ENCODE data around the gene ANKRD28. TPM values are rescaled to one million over a fixed set of nuclear protein-coding genes. Genes with fewer than 3 reads are reported as not detected.

ANKRD28 gene
- polyA plus RNA-seq, 5 donors, result 24.7 to 48.8 (median 40.4) TPM

DNA sequence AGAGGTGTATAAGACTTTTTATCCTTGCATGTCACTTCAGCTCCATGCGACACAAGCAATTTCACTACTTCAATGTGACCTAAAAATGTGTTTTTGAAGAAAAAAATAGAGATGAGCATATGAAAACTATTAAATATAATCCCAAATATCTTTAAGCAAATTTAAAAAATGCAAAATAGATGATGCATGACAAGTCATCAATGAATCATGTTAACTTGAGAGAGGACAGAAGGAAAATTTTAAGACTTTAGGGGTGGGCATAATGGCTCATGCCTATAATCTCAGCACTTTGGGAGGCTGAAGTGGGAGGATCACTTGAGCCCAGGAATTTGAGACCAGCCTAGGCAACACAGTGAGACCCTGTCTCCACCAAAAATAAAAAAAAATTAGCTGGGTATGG is 73.3 kb downstream of the ANKRD28 start:
- DNase-seq, result no peak

DNA sequence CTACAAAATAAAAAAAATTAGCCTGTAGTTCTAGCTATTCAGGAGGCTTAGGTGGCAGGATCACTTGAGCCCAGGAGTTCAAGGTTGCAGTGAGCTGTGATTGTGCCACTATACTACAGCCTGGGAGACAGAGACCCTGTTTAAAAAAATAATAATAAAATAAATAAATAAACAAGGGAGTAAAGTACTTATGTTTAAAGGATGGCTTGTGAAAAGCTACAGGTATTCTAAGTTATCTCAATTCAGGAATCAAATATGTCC is 74.2 kb downstream of the ANKRD28 start:
- no peak for DNase-seq

DNA sequence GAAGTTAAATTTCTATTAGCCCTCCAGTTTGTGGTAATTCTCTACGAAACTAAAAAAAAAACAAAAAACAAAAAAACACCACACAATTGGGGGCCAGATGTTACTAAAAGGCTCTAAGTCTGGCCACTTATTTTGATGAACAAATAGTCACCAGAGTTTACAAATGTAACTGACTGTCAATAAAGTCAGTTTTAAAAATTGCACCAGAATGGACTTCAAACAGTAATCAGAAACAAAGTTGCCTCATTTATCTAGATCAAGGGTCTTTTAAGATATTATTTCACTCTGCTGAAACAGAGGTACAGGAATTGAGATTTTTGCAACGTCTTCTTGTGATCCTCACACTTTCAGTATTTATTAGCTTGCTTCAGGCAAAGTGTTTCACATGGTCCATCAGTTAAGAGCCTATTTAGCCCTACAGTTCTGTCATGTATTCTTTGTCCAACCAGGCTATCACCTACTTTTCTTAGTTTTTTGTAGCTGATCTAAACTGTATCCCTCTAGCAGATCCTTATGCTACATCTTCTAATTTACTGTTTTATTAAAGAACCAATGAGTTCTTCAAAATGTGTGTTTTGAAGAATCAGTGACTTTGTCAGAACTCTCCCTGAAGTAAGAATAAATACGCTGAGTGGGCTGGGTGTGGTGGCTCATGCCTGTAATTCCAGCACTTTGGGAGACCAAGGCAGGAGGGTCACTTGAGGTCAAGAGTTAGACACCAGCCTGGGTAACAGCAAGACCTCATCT is 74.7 kb downstream of the ANKRD28 start:
- no peak for DNase-seq

DNA sequence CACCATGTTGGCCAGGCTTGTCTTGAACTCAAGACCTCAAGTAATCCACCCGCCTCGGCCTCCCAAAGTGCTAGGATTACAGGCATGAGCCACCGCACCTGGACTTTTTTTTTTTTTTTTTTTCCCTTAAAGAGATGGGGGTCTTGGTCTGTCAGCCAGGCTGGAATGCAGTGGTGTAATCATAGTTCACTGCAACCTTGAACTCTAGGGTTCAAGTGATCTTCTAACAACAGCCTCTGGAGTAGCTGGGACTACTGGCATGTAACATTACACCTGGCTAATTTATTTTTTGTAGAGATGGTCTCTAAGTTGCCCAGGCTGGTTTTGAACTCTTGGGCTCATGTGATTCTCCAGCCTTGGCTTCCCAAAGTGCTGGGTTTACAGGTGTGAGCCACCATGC is 81.6 kb downstream of the ANKRD28 start:
- DNase-seq, result no peak

DNA sequence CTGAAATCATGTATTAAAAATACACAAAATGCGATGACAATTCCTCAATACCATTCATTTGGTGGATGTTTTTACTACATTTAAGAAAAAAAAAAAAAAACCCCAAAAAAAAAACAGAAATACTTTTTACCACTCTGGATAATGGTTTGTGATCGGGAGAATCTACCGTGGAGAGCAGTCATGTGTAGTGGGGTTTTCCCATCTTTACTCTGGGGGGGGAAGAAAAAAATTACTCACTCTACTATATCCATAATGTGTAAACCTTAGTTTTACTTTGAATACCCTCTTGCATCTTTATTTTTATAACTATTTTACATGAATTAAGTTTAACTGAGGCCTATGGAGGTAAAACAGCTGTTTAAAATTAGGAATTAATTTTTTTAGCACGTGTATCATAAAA is 83.3 kb downstream of the ANKRD28 start:
- DNase-seq, result no peak

DNA sequence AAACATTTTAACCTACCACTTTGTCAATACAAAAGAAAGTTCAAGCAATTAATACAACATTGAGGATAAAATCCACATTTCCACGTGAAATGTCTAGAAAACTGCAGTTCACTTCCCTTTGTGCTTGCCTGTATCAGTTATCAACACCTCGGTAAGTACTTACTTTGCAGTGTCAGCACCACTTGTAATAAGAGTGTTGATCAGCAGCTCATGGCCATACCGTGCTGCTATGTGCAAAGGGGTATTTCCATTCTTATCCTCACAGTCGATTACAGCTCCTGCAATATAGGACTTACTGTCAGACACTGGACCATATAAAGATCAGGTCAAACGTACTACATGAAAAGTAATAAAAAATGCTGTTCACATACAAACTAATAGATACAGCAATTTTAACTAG is 84.4 kb downstream of the ANKRD28 start:
- no peak for DNase-seq

DNA sequence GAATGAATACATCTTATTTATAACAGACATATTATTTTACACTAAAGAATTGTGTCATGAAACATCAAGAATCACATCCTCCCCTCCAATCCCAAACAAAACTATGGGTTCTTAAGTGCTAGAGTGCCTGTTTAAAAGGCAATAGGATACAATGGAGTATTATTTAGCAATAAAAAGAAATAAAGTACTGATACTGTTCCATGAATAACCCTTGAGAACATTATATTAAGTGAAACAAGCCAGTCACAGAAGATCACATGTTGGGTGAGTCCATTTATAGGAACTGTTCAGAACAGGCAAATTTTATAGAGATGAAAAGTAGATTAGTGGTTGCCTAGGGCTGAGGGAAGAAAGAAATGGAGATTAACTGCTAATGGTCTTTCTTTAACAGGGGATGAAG is 86.5 kb downstream of the ANKRD28 start:
- DNase-seq, result no peak

DNA sequence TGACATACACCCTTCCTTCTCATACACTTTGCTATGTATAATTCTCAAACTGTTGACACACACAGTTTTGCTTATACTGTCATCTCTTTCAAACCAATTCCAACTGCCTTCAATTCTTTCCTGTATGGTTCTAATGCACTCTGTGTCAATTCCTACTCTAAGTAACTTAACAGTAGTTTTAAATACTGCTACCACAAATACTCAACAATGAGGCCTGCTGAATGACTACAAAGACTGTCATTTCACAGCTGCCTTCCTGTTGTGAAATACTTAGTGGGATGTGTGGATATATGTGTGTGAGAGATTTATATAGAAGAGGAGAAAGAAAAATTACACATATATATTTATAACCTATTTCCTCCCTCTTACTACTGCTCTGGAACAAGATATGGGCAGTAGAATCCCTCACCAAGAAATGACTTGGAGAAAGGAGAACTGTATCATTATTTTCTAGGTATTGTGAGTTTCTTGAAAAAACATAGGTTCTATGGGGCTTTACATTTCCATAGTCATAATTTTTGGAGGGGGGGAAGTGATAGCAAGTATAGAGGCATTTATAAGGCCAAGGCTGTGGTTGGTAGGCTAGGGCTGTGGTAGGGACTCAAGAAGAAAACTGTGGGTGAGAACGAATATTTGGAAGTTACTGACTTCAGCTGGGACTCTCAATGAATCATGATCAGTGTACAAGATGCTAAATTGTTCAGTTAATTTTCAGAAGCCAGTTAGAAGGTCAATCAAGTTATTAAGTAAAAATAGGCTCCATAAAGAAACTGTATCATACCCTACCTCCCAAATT is 88.7 kb downstream of the ANKRD28 start:
- no peak for DNase-seq

DNA sequence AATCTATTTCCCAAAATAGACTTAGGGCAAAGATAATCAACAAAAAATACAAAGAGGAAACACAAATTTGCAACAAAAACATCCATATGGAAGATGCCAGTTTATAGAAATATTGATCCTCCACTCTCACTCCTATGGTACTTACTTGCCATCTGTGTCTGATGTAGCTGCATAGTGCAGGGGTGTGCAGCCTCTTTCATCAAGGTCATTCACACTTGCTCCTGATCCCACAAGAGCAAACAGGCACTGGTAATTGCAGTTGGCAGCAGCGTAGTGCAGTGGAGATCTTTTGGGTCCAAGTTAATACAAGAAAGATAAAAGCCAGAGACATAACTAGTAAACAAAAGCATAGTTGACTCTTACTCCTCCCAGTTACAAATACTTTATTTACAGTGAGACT is 90.0 kb downstream of the ANKRD28 start:
- no peak for DNase-seq

DNA sequence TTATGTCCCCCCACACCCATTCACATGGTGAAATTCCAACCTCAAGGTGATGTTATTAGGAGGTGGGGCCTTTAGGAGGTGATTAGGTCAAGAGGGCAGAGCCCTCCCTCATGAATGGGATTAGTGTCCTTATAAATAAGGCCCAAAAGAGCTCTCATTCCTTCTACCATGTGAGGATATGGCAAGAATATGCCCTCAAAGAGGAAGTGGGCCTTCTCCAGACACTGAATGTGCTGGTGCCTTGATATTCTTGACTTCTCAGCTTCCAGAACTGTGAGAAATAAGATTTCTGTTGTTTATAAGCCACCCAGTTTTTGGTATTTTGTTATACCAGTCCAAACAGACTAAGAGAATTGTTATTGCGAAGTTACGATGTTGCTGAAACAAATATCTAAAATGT is 94.4 kb downstream of the ANKRD28 start:
- DNase-seq, result no peak

DNA sequence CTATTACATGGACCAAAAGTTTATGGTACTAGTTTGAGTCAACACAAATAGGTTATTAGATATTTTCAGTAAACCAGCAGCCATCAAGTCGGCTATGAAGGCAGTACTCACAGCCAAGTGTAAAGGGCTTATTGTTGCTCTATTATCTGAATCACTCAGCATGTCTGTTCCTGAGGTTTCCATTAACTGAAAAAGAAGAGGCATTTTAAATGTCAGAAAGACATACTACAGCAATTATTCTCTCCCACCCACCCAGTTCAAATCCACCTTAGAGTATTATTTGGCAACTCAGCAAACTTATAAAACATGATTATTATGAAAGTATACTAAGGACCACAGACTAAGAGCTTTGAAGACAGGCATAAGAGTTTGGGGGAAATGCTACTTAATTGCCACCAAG is 103.2 kb downstream of the ANKRD28 start:
- no peak for DNase-seq

DNA sequence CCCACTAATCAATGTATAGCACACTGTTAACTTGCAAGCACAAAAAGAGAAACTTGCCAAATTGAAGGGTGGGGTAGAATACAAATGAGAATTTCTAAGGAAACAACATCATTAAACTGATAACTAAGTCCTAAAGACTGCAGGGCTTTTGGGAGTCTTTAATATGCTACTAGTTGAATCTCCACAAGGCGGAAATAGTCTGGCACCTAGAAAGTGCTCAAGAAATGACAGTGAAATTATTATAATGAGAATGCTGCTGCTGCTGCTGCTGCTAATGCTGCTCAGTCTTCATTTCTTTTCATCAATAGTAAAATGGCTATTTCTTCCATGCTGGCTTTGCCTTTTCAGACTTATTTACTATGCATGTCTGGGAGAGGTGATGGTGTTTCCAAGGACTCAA is 104.4 kb downstream of the ANKRD28 start:
- DNase-seq, result no peak

DNA sequence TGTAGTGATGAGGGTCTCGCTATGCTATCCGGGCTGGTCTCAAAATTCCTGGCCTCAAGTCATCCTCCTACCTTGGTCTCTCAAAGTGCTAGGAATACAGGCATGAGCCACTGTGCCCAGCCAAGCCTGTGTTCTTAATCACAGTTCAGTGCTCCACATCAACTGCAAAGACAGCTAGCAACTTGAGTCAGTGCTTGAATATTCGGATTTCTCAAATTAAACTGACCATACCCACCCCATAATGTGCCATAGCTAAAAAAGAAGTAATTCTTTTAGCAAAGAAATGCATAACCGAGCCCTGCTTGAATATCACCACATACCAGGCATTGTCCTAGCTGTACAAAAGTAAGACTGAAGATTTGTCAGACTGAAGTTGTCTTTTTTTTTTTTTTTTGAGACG is 107.0 kb downstream of the ANKRD28 start:
- no peak for DNase-seq

DNA sequence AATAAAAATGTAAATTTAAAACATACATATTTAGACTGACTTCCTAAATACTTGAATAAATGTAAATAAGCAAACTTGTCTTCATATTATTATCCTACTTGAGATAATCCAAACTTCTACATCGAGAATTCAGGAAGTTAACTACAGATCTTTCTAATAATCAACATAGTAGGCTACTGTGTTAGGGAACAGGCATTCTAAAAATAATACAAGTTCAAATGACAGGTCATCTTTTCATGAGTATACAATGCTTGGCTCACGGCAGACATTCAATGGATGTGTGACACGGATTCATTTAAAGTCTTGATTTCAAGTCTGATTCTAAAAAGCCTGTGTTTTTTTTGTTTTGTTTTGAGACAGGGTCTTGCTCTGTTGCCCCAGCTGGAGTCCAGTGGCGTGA is 107.5 kb downstream of the ANKRD28 start:
- no peak for DNase-seq

DNA sequence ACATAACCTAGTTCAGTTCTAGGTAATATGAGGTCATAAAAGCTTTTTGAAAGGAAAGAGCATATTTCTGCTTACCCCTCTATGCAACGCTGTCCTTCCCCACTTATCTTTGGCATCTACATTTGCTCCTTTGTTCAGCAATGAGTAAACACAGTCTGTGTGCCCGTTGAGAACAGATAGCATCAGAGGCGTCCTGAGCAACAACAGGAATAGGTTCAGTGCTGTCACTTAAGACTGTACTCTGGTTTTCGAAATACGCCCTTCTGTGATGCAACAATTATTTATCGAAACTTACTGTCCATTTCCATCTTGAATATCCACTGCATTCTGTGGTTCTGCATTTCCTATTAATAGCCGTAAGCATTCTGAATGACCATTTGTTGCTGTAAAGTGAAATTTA is 111.9 kb downstream of the ANKRD28 start:
- no peak for DNase-seq

DNA sequence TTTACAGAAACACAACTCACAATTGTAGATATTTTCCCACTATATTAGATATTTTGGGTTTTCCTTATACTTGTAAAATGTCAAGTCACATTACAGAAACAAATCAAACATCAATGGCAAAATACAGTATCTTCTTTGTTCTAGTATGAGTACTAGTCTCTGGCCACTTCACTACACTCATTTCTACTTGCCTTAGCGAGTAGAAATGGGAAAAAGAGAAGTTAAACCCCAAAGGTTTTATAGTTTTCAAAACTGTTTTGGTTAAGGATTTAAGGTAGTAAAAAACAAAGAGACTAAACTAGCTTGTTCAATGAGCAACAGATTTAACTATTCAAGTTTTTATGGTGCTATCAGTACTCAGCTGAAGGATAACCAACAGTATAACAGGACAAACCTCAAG is 114.5 kb downstream of the ANKRD28 start:
- DNase-seq, result no peak

DNA sequence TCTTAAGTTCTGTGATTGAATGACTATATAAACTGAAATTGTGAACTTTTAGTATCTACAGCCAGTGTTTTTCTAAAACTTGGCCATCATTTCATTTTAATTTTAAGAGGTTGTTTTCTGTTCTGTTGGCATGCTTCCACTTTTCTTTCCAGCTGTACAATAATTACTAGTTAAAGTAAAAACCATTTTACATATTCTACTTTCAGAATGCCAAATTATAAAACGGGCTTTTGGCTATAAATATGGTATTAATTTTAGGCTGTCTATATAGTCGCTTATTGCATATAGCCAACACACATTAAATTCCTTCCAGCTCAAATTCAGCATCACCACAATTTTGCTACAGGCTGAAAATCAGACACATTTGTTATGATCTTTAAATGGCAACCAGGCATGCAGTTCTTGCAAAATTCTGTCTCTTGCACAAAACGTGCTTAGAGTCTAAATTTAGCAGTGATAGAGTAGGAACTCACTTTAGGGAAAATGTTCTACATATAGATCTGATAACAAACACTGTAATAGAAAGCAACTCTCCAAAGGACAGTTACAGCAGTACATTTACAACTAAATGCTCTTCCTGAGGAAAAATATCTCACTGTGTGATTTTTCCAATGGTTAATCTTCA is 115.1 kb downstream of the ANKRD28 start:
- DNase-seq, result peak; percentile 44 to 63

DNA sequence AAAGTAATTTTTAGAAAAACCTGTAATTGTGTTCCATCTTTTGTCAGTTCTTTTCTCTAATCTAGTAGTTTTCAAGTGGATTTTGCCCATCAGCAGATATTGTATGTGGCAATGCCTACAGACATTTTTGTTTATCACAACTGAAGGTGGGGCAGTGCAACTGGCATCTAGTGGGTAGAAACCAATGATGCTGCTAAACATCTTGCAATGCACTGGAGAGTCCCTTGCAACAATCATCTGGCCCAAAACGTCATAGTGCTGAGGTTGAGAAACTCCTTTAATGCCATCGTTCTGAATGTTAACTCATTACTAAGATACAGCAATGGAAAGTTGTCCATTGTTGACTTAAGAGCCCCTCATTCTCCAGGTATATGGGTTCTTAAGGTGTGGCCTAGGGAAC is 116.1 kb downstream of the ANKRD28 start:
- DNase-seq, result no peak

DNA sequence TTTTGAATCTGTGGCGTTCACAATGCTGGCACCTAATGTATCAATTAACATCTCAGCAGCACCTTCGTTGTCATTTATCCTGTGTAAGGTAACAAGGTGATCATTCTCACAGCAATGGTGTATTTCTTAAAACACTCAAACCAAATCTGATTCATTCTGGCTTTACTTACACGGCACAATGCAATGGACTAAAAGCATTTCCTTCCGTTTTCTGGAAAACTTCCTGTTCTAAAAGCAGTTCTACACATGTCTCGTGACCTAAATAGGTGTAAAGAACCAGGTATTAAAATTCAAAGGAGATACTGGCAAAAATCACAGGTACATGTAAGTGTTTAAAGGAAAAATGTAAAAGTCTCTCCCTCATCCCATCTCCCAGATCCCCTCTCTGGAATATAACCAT is 118.5 kb downstream of the ANKRD28 start:
- DNase-seq, result no peak

DNA sequence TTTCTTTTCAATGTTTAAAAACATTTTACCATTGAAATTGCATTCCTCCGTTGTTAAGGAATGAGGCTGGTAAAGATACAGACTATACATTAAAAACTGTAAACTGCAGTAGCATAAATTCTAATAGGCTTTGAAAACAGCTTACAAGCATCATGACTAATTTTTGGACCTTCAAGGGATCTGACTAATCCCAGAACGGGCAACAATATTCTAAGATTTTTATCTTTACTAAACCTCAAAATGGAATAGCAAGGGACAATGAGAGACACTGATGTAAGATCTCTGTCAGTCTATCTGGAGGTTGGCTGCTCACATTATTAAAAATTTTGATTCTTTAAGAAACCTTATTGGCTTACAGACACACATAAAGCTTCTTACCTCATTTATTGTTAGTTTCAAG is 121.5 kb downstream of the ANKRD28 start:
- DNase-seq, result no peak

DNA sequence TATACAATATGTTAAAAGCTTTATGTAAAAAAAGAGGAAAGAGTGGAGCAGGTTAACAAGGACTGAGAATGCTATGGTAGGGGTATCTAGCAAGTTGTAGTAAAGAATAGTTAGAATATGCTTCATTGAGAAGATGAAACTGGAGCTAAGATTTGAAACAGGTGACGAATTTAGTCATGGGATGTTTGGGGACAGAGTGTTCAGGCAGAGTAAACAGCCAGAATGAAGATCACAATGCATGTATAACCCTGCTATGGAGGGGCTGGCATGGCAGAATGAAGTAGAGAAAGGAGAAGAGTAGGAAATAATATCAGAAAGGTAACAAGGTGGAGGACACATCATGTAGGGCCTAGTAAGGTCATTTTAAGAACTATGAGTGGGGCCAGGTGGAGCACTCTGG is 124.2 kb downstream of the ANKRD28 start:
- no peak for DNase-seq

DNA sequence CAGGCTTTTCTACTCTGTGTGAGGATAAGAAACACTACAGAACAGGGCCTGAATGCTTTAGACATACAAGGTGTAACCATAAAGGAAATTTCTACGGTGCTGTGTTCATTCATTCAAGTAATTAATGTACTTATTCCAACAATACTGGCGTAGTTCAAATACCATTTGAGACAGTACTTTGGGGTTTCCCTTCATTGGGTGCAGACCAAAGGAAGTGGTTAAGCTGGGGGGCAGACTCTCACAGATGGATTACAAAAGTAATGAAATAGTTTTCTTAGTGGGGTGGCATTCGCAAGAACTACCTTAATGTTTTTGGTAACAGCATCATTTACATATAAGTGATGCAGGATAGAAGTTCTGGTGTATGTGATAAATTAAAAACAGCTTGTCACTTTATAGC is 130.3 kb downstream of the ANKRD28 start:
- no peak for DNase-seq

DNA sequence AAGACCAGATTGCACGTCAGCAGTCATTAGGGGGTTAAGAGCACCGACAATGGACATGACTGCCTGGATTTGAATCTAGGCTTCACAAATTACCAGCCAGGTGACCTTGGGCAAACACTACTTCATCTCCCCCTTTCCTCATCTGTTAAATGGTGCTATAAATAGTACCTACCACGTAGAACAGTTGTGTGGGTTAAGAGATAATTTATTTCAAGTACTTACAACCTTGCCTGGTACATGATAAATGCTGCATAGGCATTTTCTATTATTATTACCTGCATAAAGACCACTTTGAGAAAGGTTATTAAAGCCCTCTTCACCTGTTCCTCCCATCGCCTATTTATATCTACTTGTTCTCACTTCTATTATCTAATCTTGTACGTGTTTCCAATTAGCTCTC is 131.5 kb downstream of the ANKRD28 start:
- no peak for DNase-seq

All from right lung (tissue), 5 donors.